Heart right ventricle (tissue), 16 donors: ENCODE data around the gene UNC13B. TPM values are rescaled to one million over a fixed set of nuclear protein-coding genes. Genes with fewer than 3 reads are reported as not detected.

Experiments
- ATAC-seq, 8 donors: fragments of 200-7000 bp; cut with Tn5 transposase; one replicate each; pipeline ENCODE4 v1.9.1; 2020; ENCODE audit warnings: mild to moderate bottlenecking in 8 of 8, moderate library complexity in 8 of 8, moderate number of reproducible peaks in 1 of 8
- DNase-seq, 2 donors: peaks; one replicate each; pipeline ENCODE4 v3.0.0-alpha.2; 2020
- H3K27ac ChIP-seq, 10 donors: fragments of 200-600 bp; sonication (generic) in 2 of 10; one replicate each; pipeline versions ENCODE4 v1.5.0 to v1.8.0; 2020 to 2022; ENCODE audit warnings: mild to moderate bottlenecking in 3 of 10
- H3K27me3 ChIP-seq, 7 donors: fragments of 200-600 bp; one replicate each; pipeline ENCODE4 v1.8.0; 2021 to 2022; ENCODE audit warnings: mild to moderate bottlenecking in 2 of 7
- H3K36me3 ChIP-seq, 9 donors: fragments of 200-600 bp; sonication (generic) in 1 of 9; one replicate each; pipeline versions ENCODE4 v1.5.0 to v1.8.0; 2020 to 2022; ENCODE audit warnings: mild to moderate bottlenecking in 2 of 9
- H3K4me1 ChIP-seq, 9 donors: fragments of 200-600 bp; sonication (generic) in 1 of 9; one replicate each; pipeline versions ENCODE4 v1.5.0 to v1.8.0; 2020 to 2022; ENCODE audit warnings: mild to moderate bottlenecking in 4 of 9
- H3K4me3 ChIP-seq, 10 donors: fragments of 200-600 bp; sonication (generic) in 2 of 10; one replicate each; pipeline versions ENCODE4 v1.5.0 to v1.8.0; 2020 to 2022; ENCODE audit warnings: mild to moderate bottlenecking in 7 of 10, moderate library complexity in 2 of 10
- H3K9me3 ChIP-seq, 11 donors: fragments of 200-600 bp in 10 of 11; sonication (generic) in 2 of 11; one replicate each; pipeline versions ENCODE4 v1.5.0 to v1.8.0; 2013 to 2022; ENCODE audit warnings: mild to moderate bottlenecking in 2 of 11, control low read depth in 1 of 11, moderate library complexity in 1 of 11
- WGBS, 2 donors: extraction: QIAGEN DNeasy Blood & Tissue Kit; methylation state at CpG; one replicate each; pipeline ENCODE4 v1.1.7; 2013; ENCODE audit warnings: inconsistent platforms in 1 of 2; 5-methylcytosine and 5-hydroxymethylcytosine counted together
- intact Hi-C, 10 donors: fragments of 100-400 bp; cut with DNase I; formaldehyde crosslinking; loops; one replicate each; pipeline versions ENCODE4 v1.11.1 to v1.14.2; 2022
- polyA plus RNA-seq, 2 donors: library from polyadenylated mRNA; stranded (reverse); fragments of 200-250 nt; gene quantifications; one replicate each; pipeline ENCODE4 v1.2.3, GENCODE V29; 2013
- total RNA-seq, 10 donors: library from RNA; stranded (reverse); fragmentation: NEBNext Ultra II Directional in 3 of 10; extraction: Animal tissue kit (Norgen Biotek cat#: 25700) in 3 of 10; gene quantifications; one replicate each; pipeline versions ENCODE4 v1.2.1 to v1.2.4, GENCODE V29; 2021 to 2023
- TF ChIP-seq, protein P1 (sequence below), 9 donors: fragments of 200-600 bp; sonication (generic) in 2 of 9; IDR thresholded peaks; one replicate each; pipeline versions ENCODE4 v1.5.0 to v1.8.0; 2021 to 2022; ENCODE audit warnings: antibody characterized with exemption in 9 of 9, mild to moderate bottlenecking in 5 of 9, moderate library complexity in 1 of 9
- donor health status: Arrhythmogenic right ventricular cardiomyopathy.
- donor health status: ischemic (EF 13 %, LVEDD 7.1; RV severe dilation, severe dysfunction).
- donor health status: healthy with polysubstance abuse.
- donor health status: DM: no; HTN: yes; CAD: no.
- donor health status: DM: no; HTN: no; CAD: no.
- donor health status: ischemic (EF 25% LVEDD 6.9; RV normal size, moderate dysfunction).
- donor health status: ischemic (EF 25% LVEDD 5.7; RV mildly dilated, moderate dysfunction).
- donor health status: healthy.
- donor health status: DM: yes; HTN: yes; CAD: no.
- donor health status: Ischemic cardiomyopathy.
- donor health status: ischemic (EF 35%, LVEDD 5.7; RV mildly dilated, moderate dysfunction).
- donor health status: nonischemic (EF 11% LVEDD 7.7; RV severe dilation, severe dysfunction).
- donor health status: DM: yes; HTN: yes; CAD: no.
- donor health status: PGD.
- donor health status: ischemic (EF 29% LVEDD 5.4; RV normal size, mild dysfunction).
- donor health status: nonischemic (EF 23%, LVEDD 6.1; RV moderate dilation, normal function).

UNC13B gene
- total and polyA plus RNA-seq, 12 donors, result 13.1 to 27.1 (median 18.9) TPM

DNA sequence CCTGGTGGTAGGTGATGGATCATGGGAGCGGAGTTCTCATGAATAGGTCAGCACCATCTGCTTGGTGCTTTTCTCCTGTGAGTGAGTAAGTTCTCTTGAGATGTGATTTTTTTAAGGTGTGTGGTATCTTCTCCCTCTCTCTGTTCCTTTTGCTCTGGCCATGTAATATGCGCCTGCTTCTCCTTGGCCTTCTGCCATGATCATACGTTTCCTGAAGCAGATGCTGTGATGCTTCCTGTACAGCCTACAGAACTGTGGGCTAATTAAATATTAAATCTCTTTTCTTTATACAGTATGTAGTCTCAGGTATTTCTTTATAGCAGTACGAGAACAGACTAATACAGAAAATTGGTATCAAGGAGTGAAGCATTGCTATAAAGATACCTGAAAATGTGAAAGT lies 36.4 kb downstream of the UNC13B start:
- no peak for DNase-seq
- Histone ChIP-seq H3K4me1 (peaks cover 0 to 6% (median 0%) of the 10 kb centered on the region in 9 donors), H3K27me3 (no peaks in the 10 kb centered on the region), H3K4me3 (no peak overlapping the region), H3K36me3 (no peaks in the 10 kb centered on the region), H3K9me3 (peaks cover 0 to 45% (median 6%) of the 10 kb centered on the region in 11 donors), H3K27ac (no peak overlapping the region)
- 76 to 80% methylated on average over 4 of the region's 4 CpGs for WGBS, 2 donors
- no peak for ATAC-seq
- TF ChIP-seq, protein P1, sequence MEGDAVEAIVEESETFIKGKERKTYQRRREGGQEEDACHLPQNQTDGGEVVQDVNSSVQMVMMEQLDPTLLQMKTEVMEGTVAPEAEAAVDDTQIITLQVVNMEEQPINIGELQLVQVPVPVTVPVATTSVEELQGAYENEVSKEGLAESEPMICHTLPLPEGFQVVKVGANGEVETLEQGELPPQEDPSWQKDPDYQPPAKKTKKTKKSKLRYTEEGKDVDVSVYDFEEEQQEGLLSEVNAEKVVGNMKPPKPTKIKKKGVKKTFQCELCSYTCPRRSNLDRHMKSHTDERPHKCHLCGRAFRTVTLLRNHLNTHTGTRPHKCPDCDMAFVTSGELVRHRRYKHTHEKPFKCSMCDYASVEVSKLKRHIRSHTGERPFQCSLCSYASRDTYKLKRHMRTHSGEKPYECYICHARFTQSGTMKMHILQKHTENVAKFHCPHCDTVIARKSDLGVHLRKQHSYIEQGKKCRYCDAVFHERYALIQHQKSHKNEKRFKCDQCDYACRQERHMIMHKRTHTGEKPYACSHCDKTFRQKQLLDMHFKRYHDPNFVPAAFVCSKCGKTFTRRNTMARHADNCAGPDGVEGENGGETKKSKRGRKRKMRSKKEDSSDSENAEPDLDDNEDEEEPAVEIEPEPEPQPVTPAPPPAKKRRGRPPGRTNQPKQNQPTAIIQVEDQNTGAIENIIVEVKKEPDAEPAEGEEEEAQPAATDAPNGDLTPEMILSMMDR (IDR thresholded peaks at IDR 0.05), result no peak
- intact Hi-C loops, result loop anchor here in 1 of 10 donors (10.0 kb wide), 1 partner anchor 57 kb away; no protein-coding TSS in a partner anchor

DNA sequence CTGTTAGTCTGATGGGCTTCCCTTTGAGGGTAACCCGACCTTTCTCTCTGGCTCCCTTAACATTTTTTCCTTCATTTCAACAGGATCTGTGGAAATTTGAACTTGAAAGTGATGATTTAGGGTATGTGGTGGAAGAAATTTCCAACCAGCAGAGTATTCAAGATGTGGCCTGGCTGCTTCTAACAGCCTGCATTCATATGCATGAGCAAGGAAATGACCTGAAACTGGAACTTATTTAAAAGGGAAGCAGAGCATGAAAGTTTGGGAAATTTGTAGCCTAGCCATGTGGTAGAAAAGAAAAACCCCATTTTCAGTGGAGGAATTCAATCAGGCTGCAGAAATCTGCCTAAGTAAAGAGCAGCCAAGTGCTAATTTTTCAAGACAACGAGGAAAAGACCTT lies 41.7 kb downstream of the UNC13B start:
- H3K4me1 ChIP-seq, result no peaks in the 10 kb centered on the region
- TF ChIP-seq, protein P1 (IDR thresholded peaks at IDR 0.05), result no peak
- no peak overlapping the region for H3K27ac ChIP-seq
- WGBS, 2 donors, result 84 to 88% methylated on average over 2 of the region's 2 CpGs
- no peaks in the 10 kb centered on the region for H3K27me3 ChIP-seq
- ATAC-seq (no peak), DNase-seq (no peak)
- no peak overlapping the region for H3K4me3 ChIP-seq
- H3K36me3 ChIP-seq, result peaks cover 0 to 7% (median 0%) of the 10 kb centered on the region in 9 donors
- intact Hi-C loops, result no loop called here
- peaks cover 3 to 83% (median 23%) of the 10 kb centered on the region in 11 donors for H3K9me3 ChIP-seq

DNA sequence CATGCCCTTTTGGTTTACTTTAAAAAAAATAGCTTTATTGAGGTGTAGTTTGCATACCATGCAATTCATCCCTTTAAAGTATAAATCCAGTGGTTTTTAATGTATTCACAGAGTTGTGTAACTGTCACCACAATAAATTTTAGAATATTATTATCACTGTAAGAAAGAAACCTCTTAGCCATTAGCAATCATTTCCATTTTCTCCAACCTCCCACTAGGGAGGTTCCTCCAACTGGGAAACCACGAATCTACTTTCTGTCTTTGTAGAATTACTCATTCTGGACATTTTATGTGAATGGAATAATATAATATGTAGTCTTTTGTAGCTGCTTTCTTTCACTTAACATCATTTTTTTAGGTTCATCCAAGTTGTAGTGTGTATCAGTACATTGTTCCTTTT lies 43.5 kb downstream of the UNC13B start:
- DNase-seq (no peak), ATAC-seq (no peak)
- WGBS, 2 donors, result 88 to 90% methylated on average over 1 of the region's 1 CpG
- Histone ChIP-seq H3K9me3 (peaks cover 3 to 67% (median 23%) of the 10 kb centered on the region in 11 donors), H3K4me3 (no peak overlapping the region), H3K36me3 (peaks cover 0 to 7% (median 0%) of the 10 kb centered on the region in 9 donors), H3K27ac (no peak overlapping the region), H3K27me3 (no peaks in the 10 kb centered on the region), H3K4me1 (no peaks in the 10 kb centered on the region)
- intact Hi-C loops, result no loop called here
- TF ChIP-seq, protein P1 (IDR thresholded peaks at IDR 0.05), result no peak

DNA sequence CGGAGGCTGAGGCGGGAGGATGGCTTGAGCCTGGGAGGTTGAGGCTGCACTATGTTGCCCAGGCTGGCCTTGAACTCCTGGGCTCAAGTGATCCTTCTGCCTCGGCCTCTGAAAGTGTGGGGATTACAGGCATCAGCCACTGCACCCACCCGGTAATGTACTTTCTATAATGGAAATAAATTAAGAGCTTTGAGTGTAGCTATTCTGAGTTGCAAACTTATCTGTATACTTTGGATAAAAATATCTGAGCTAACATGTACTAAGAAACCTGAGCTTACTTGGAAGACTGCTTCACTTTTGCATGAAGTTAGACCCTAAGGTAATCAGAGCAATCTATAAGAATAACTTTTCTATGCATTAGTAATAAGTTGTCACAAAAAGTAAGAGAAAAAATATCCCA lies 50.0 kb downstream of the UNC13B start:
- H3K27me3 ChIP-seq, result no peaks in the 10 kb centered on the region
- intact Hi-C loops, result no loop called here
- H3K36me3 ChIP-seq, result no peaks in the 10 kb centered on the region
- TF ChIP-seq, protein P1 (IDR thresholded peaks at IDR 0.05), result no peak
- no peak overlapping the region for H3K4me3 ChIP-seq
- peaks cover 0 to 4% (median 0%) of the 10 kb centered on the region in 11 donors for H3K9me3 ChIP-seq
- no peak for DNase-seq
- ATAC-seq, result no peak
- 72 to 76% methylated on average over 4 of the region's 4 CpGs for WGBS, 2 donors
- peaks cover 0 to 8% (median 0%) of the 10 kb centered on the region in 9 donors for H3K4me1 ChIP-seq
- no peak overlapping the region for H3K27ac ChIP-seq
